DOHH2 (cell line): ENCODE data around the gene ST7.

Experiments
- H3F3A ChIP-seq: fragments of 200-600 bp; sonication (generic), shearing (Covaris generic); 2 replicates; pipeline ENCODE4 v1.6.0; 2016; ENCODE audit warnings: antibody characterized with exemption, mild to moderate bottlenecking; ENCODE audit not compliant: control insufficient read depth, insufficient read depth
- H3K27ac ChIP-seq: fragments of 200-600 bp; sonication (generic); 2 replicates; pipeline ENCODE4 v1.5.1; 2014; ENCODE audit warnings: low read depth, mild to moderate bottlenecking, low read length, moderate library complexity
- H3K27me3 ChIP-seq: fragments of 200-600 bp; sonication (generic); 2 replicates; pipeline ENCODE4 v1.6.1; 2014; ENCODE audit warnings: mild to moderate bottlenecking, low read length, mixed read lengths; ENCODE audit not compliant: control insufficient read depth
- H3K36me3 ChIP-seq: fragments of 200-600 bp; sonication (generic); 2 replicates; pipeline ENCODE4 v1.6.1; 2014; ENCODE audit warnings: mild to moderate bottlenecking, low read length, moderate library complexity, mixed read lengths; ENCODE audit not compliant: control insufficient read depth
- H3K4me1 ChIP-seq: fragments of 200-600 bp; sonication (generic); 2 replicates; pipeline ENCODE4 v1.6.1; 2014; ENCODE audit warnings: mild to moderate bottlenecking, low read length, mixed read lengths; ENCODE audit not compliant: control insufficient read depth
- H3K4me2 ChIP-seq: fragments of 200-600 bp; sonication (generic); 2 replicates; pipeline ENCODE4 v1.6.0; 2014; ENCODE audit warnings: mild to moderate bottlenecking, low read length, moderate library complexity
- H3K4me3 ChIP-seq: fragments of 200-600 bp; sonication (generic); 2 replicates; pipeline ENCODE4 v1.5.1; 2014; ENCODE audit warnings: mild to moderate bottlenecking, low read length, mixed read lengths
- H3K79me2 ChIP-seq: fragments of 200-600 bp; sonication (generic); 2 replicates; pipeline ENCODE4 v1.6.1; 2014; ENCODE audit warnings: mild to moderate bottlenecking, low read length, mixed read lengths; ENCODE audit not compliant: control insufficient read depth
- H3K9me2 ChIP-seq: fragments of 200-600 bp; sonication (generic); replicated peaks from 2 replicates; pipeline ENCODE4 v1.6.1; 2014; ENCODE audit warnings: mild to moderate bottlenecking, low read length, mixed read lengths; ENCODE audit not compliant: control insufficient read depth
- H3K9me3 ChIP-seq: fragments of 200-600 bp; sonication (generic); 2 replicates; pipeline ENCODE4 v1.6.1; 2014; ENCODE audit warnings: antibody characterized with exemption, low read length, mixed read lengths; ENCODE audit not compliant: control insufficient read depth, insufficient read depth
- H4K20me1 ChIP-seq: fragments of 200-600 bp; sonication (generic); 2 replicates; pipeline ENCODE4 v1.6.0; 2014; ENCODE audit warnings: low read depth, mild to moderate bottlenecking, antibody characterized with exemption, low read length, moderate library complexity; ENCODE audit not compliant: control insufficient read depth, insufficient read depth
- EZH2phosphoT487 ChIP-seq: fragments of 200-600 bp; sonication (generic); IDR thresholded peaks from 2 replicates; pipeline ENCODE4 v1.6.1; 2017; ENCODE audit warnings: borderline replicate concordance, mild to moderate bottlenecking, antibody characterized with exemption, low read length, moderate library complexity, mixed read lengths
- TF ChIP-seq, protein P1 (sequence below): fragments of 200-600 bp; sonication (generic); IDR thresholded peaks from one replicate; pipeline ENCODE4 v1.5.1; 2014; ENCODE audit warnings: antibody characterized with exemption, mild to moderate bottlenecking, low read depth, low read length; ENCODE audit not compliant: poor library complexity, severe bottlenecking

ST7 gene

DNA sequence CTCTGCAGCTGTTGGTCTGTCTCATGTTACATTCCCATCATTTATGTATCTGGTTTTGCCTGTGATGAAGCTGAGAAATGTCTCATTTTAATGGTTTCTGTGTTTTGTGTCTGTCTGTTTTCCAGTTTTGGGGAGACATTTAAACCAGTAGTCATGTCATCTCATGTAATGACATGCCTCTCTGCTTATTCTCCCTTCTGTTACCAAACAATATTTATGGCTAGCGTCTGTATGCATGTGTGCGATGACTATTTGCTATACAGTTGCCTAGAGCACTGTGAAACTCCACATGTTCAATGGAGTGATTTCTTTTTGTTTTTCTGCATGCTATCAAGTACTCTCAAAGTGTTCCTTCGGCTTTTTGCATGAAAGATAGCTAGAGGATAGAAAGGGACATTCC is 132.0 kb downstream of the ST7 start:
- Histone ChIP-seq H3K4me1 (no peaks in the 10 kb centered on the region), H3K9me2 (no peaks in the 10 kb centered on the region)

DNA sequence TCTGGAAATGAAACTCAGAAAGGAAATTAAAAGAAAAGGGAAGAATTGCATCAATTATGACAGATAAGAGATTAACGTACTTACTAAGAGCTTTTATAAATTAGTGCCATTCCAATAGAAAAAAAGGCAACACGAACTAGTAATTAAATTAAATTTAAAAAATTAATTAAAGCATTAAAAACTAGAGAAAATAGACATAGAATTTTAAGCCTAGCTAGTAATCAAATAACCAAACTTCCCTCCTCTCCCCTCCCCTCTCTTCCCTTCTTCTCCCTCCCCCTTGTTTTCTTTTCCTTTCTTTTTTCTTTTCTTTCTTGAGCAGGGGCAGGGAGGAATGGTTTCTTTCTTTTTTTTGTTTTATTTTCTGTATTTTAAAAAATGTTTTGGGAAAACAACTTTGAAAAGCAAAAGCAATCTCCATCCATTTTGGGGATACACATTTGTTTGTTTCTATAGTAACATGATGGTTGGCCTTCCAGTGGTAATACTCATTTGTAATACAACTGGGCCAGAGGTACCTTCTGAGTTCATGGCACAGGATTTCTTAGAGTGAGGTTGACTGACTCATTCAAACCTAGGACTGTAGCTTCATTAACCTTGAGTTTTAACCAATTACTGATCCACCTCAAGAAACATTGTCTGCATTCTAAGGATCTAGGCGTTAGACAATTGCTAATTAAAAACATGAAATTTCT is 132.6 kb downstream of the ST7 start:
- H3K4me1 ChIP-seq = no peaks in the 10 kb centered on the region
- H3K79me2 ChIP-seq = no peaks in the 10 kb centered on the region
- H4K20me1 ChIP-seq = no peaks in the 10 kb centered on the region
- no peaks in the 10 kb centered on the region for H3K9me3 ChIP-seq
- no peaks in the 10 kb centered on the region for H3F3A ChIP-seq
- no peak for TF ChIP-seq EZH2phosphoT487
- TF ChIP-seq, protein P1, sequence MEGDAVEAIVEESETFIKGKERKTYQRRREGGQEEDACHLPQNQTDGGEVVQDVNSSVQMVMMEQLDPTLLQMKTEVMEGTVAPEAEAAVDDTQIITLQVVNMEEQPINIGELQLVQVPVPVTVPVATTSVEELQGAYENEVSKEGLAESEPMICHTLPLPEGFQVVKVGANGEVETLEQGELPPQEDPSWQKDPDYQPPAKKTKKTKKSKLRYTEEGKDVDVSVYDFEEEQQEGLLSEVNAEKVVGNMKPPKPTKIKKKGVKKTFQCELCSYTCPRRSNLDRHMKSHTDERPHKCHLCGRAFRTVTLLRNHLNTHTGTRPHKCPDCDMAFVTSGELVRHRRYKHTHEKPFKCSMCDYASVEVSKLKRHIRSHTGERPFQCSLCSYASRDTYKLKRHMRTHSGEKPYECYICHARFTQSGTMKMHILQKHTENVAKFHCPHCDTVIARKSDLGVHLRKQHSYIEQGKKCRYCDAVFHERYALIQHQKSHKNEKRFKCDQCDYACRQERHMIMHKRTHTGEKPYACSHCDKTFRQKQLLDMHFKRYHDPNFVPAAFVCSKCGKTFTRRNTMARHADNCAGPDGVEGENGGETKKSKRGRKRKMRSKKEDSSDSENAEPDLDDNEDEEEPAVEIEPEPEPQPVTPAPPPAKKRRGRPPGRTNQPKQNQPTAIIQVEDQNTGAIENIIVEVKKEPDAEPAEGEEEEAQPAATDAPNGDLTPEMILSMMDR = no peak
- H3K4me3 ChIP-seq = no peak overlapping the region
- no peaks in the 10 kb centered on the region for H3K36me3 ChIP-seq
- no peaks in the 10 kb centered on the region for H3K27me3 ChIP-seq
- H3K9me2 ChIP-seq = no peaks in the 10 kb centered on the region
- no peak overlapping the region for H3K4me2 ChIP-seq
- H3K27ac ChIP-seq = no peak overlapping the region

More for the DNA sequence above, 132.0 kb downstream of the ST7 start:
- Histone ChIP-seq H3K4me3 (no peak overlapping the region), H3K27ac (no peak overlapping the region), H3F3A (no peaks in the 10 kb centered on the region), H3K9me3 (no peaks in the 10 kb centered on the region), H3K27me3 (no peaks in the 10 kb centered on the region), H4K20me1 (no peaks in the 10 kb centered on the region), H3K4me2 (no peak overlapping the region), H3K36me3 (no peaks in the 10 kb centered on the region), H3K79me2 (no peaks in the 10 kb centered on the region)
- no peak for TF ChIP-seq EZH2phosphoT487
- TF ChIP-seq, protein P1 = no peak

DNA sequence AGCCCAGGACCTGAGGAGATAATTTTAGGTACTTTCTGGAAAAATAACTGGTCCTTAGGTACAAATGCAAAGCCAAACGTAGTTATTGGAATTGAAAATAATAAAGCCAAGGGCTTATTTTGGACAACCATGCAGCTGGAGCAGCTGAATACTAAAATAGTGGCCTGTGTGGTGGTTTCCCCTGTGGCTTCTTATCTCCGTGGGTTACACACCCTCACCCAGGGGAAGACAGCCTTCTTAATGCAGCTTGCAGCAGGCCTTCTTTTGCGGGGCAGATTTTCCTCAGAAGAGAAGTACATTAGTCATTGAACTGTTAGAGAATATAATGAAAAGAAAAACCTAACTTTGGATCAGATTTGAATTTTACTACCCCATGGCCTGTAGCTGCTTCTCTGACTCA is 133.5 kb downstream of the ST7 start:
- no peaks in the 10 kb centered on the region for H3K79me2 ChIP-seq
- TF ChIP-seq, protein P1 = no peak
- no peak for TF ChIP-seq EZH2phosphoT487
- no peaks in the 10 kb centered on the region for H3K27me3 ChIP-seq

More for the DNA sequence above, 133.5 kb downstream of the ST7 start:
- H3K36me3 ChIP-seq = no peaks in the 10 kb centered on the region
- H3K9me3 ChIP-seq = no peaks in the 10 kb centered on the region
- no peaks in the 10 kb centered on the region for H3K9me2 ChIP-seq
- H3K27ac ChIP-seq = no peak overlapping the region
- H3F3A ChIP-seq = no peaks in the 10 kb centered on the region
- no peaks in the 10 kb centered on the region for H3K4me1 ChIP-seq
- H3K4me3 ChIP-seq = no peak overlapping the region
- H4K20me1 ChIP-seq = no peaks in the 10 kb centered on the region
- no peak overlapping the region for H3K4me2 ChIP-seq
